ENCODE data around the gene TFCP2. TPM values are rescaled to one million over a fixed set of nuclear protein-coding genes. Genes with fewer than 3 reads are reported as not detected.

TFCP2 gene
- total RNA-seq, 1 donor from 2014 or later, result 45.5 TPM

GRCh38 chr12:51197736-51198567, 25.0 kb upstream of the TFCP2 start:
- DNase-seq (ENCODE audit: low spot score), result no peak

- no peak for DNase-seq (ENCODE audit: low spot score)
Observed at GRCh38 chr12:51196547-51196946, 23.6 kb upstream of the TFCP2 start.

GRCh38 chr12:51195841-51196240, 22.9 kb upstream of the TFCP2 start:
- no peak for DNase-seq (ENCODE audit: low spot score)

- no peak for DNase-seq (ENCODE audit: low spot score)
Observed at GRCh38 chr12:51192284-51192671, 19.3 kb upstream of the TFCP2 start.

GRCh38 chr12:51191516-51192283, 18.8 kb upstream of the TFCP2 start:
- DNase-seq (ENCODE audit: low spot score), result no peak

- DNase-seq (ENCODE audit: low spot score), result no peak
Observed at GRCh38 chr12:51190820-51191219, 17.9 kb upstream of the TFCP2 start.

- no peak for DNase-seq (ENCODE audit: low spot score)
Observed at GRCh38 chr12:51189790-51190355, 16.9 kb upstream of the TFCP2 start.

GRCh38 chr12:51188359-51189051, 15.6 kb upstream of the TFCP2 start:
- no peak for DNase-seq (ENCODE audit: low spot score)

- no peak for DNase-seq (ENCODE audit: low spot score)
Observed at GRCh38 chr12:51187370-51187987, 14.5 kb upstream of the TFCP2 start.

- no peak for DNase-seq (ENCODE audit: low spot score)
Observed at GRCh38 chr12:51186465-51187085, 13.6 kb upstream of the TFCP2 start.

- DNase-seq (ENCODE audit: low spot score), result no peak
Observed at GRCh38 chr12:51185171-51185717, 12.3 kb upstream of the TFCP2 start.

GRCh38 chr12:51183816-51184215, 10.9 kb upstream of the TFCP2 start:
- DNase-seq (ENCODE audit: low spot score), result no peak

- no peak for DNase-seq (ENCODE audit: low spot score)
Observed at GRCh38 chr12:51183349-51183748, 10.4 kb upstream of the TFCP2 start.

- DNase-seq (ENCODE audit: low spot score), result no peak
Observed at GRCh38 chr12:51181558-51181957, 8.6 kb upstream of the TFCP2 start.

- no peak for DNase-seq (ENCODE audit: low spot score)
Observed at GRCh38 chr12:51177897-51178296, 5.0 kb upstream of the TFCP2 start.

- no peak for DNase-seq (ENCODE audit: low spot score)
Observed at GRCh38 chr12:51174501-51174900, 1.6 kb upstream of the TFCP2 start.

GRCh38 chr12:51171884-51172514, 936 bp downstream of the TFCP2 start:
- DNase-seq (ENCODE audit: low spot score), result no peak

GRCh38 chr12:51163795-51164194, 9.1 kb downstream of the TFCP2 start:
- no peak for DNase-seq (ENCODE audit: low spot score)

- DNase-seq (ENCODE audit: low spot score), result no peak
Observed at GRCh38 chr12:51162217-51162616, 10.7 kb downstream of the TFCP2 start.

GRCh38 chr12:51160814-51161459, 12.0 kb downstream of the TFCP2 start:
- DNase-seq (ENCODE audit: low spot score), result no peak

All from ureter (tissue), 1 donor.